ENCODE results near the gene LRFN3. TPM values are rescaled to one million over a fixed set of nuclear protein-coding genes. Genes with fewer than 3 reads are reported as not detected.

The LRFN3 gene
- total and polyA plus RNA-seq, 2 of the 13 experiments (the other 11 are each of a cell fraction or from before 2014, with no cell fraction given): 0.74 to 1.6 TPM

DNA sequence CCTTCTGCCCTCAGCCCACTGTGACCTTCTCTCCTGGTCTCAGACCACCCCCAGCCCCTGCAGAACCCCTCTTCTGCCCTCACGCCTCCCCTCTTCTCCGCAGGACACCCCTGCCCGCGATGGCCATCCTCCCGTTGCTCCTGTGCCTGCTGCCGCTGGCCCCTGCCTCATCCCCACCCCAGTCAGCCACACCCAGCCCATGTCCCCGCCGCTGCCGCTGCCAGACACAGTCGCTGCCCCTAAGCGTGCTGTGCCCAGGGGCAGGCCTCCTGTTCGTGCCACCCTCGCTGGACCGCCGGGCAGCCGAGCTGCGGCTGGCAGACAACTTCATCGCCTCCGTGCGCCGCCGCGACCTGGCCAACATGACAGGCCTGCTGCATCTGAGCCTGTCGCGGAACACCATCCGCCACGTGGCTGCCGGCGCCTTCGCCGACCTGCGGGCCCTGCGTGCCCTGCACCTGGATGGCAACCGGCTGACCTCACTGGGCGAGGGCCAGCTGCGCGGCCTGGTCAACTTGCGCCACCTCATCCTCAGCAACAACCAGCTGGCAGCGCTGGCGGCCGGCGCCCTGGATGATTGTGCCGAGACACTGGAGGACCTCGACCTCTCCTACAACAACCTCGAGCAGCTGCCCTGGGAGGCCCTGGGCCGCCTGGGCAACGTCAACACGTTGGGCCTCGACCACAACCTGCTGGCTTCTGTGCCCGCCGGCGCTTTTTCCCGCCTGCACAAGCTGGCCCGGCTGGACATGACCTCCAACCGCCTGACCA lies 3.3 kb downstream of the LRFN3 start:
- TF ChIP-seq HNRNPL (IDR thresholded peaks at IDR 0.05; ENCODE audit: low read depth, low read length) (0 out of 2 replicates have a peak, but pooled peaks have one; percentile 32), TCF7L2 (IDR thresholded peaks at IDR 0.05; ENCODE audit: low read depth, low read length) (no peak)
- in situ Hi-C loops (cut with HindIII; ENCODE audit: extremely low pct_ligation_motif_present, low pct_unique_long_range_greater_than_20kb): loop anchor here (10.0 kb wide), 1 partner anchor 55 kb away; no protein-coding TSS in a partner anchor
- H3K9me3 ChIP-seq (ENCODE audit: low read length): no peaks in the 10 kb centered on the region
- H3K9ac ChIP-seq (ENCODE audit: insufficient read depth, low read depth, low read length): no peak overlapping the region
- no TSS peak for BruUV-seq (replicated peaks)
- FAIRE-seq: no peak
- intact Hi-C loops (cut with micrococcal nuclease; ENCODE audit: unreplicated experiment): loop anchor here (5.0 kb wide), 1 partner anchor 37 kb away; the partner anchor contains the start of genes HCST and NFKBID
- no peaks in the 10 kb centered on the region; a peak in 1 of 5 replicates for H3K27me3 ChIP-seq (ENCODE audit: control insufficient read depth in 1 of 2, insufficient read depth in 2 of 2, low read length in 2 of 2)
- 97% methylated on average over 26 of the region's 55 CpGs for WGBS (ENCODE audit: low lambda C conversion rate)
- 0 out of 2 replicates have a peak, but pooled peaks cover 8% of the 10 kb centered on the region for H4K20me1 ChIP-seq (ENCODE audit: insufficient read depth, low read length)
- ChIA-PET CTCF (ENCODE audit: low intra/inter-chr PET ratio, low total read pairs) (no interaction called here), POLR2A (no interaction called here)
- no peak for ATAC-seq
- H3K4me3 ChIP-seq (replicated peaks in 1 of 3; ENCODE audit: insufficient read depth in 1 of 3, low read depth in 2 of 3, low read length in 3 of 3): no peak overlapping the region
- H3K27ac ChIP-seq (ENCODE audit: extremely low read length, insufficient read depth, low read length): no peak overlapping the region
- no peak overlapping the region for H3K4me2 ChIP-seq (ENCODE audit: low read depth, low read length)
- no peaks in the 10 kb centered on the region; a peak in 1 of 5 replicates for H3K36me3 ChIP-seq (replicated peaks in 1 of 2; ENCODE audit: control insufficient read depth in 1 of 2, insufficient read depth in 2 of 2, low read length in 2 of 2)
- H3K79me2 ChIP-seq (ENCODE audit: insufficient read depth, low read length): no peaks in the 10 kb centered on the region
- no peak for DNase-seq (ENCODE audit: low spot score)
- no peak overlapping the region for H2AFZ ChIP-seq (ENCODE audit: low read length)
- H3K4me1 ChIP-seq (ENCODE audit: insufficient read depth, low read length): peaks cover 44% of the 10 kb centered on the region

DNA sequence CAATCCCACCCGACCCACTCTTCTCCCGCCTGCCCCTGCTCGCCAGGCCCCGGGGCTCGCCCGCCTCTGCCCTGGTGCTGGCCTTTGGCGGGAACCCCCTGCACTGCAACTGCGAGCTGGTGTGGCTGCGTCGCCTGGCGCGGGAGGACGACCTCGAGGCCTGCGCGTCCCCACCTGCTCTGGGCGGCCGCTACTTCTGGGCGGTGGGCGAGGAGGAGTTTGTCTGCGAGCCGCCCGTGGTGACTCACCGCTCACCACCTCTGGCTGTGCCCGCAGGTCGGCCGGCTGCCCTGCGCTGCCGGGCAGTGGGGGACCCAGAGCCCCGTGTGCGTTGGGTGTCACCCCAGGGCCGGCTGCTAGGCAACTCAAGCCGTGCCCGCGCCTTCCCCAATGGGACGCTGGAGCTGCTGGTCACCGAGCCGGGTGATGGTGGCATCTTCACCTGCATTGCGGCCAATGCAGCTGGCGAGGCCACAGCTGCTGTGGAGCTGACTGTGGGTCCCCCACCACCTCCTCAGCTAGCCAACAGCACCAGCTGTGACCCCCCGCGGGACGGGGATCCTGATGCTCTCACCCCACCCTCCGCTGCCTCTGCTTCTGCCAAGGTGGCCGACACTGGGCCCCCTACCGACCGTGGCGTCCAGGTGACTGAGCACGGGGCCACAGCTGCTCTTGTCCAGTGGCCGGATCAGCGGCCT lies 4.1 kb downstream of the LRFN3 start:
- no peaks in the 10 kb centered on the region for H3K9me3 ChIP-seq (ENCODE audit: low read length)
- intact Hi-C loops (cut with micrococcal nuclease; ENCODE audit: unreplicated experiment): no loop called here
- no peak overlapping the region for H3K4me2 ChIP-seq (ENCODE audit: low read depth, low read length)
- no peak overlapping the region for H2AFZ ChIP-seq (ENCODE audit: low read length)
- in situ Hi-C loops (cut with HindIII; ENCODE audit: extremely low pct_ligation_motif_present, low pct_unique_long_range_greater_than_20kb): no loop called here
- H3K36me3 ChIP-seq (replicated peaks in 1 of 2; ENCODE audit: control insufficient read depth in 1 of 2, insufficient read depth in 2 of 2, low read length in 2 of 2): no peaks in the 10 kb centered on the region; a peak in 1 of 5 replicates
- H3K4me3 ChIP-seq (replicated peaks in 1 of 3; ENCODE audit: insufficient read depth in 1 of 3, low read depth in 2 of 3, low read length in 3 of 3): no peak overlapping the region
- WGBS (ENCODE audit: low lambda C conversion rate): 94% methylated on average over 30 of the region's 51 CpGs
- no peak for DNase-seq (ENCODE audit: low spot score)
- FAIRE-seq: no peak
- BruUV-seq (replicated peaks): no TSS peak
- POLR2A ChIA-PET: no interaction called here
- no peak overlapping the region for H3K27ac ChIP-seq (ENCODE audit: extremely low read length, insufficient read depth, low read length)
- no peaks in the 10 kb centered on the region for H3K79me2 ChIP-seq (ENCODE audit: insufficient read depth, low read length)
- CTCF ChIA-PET (ENCODE audit: low intra/inter-chr PET ratio, low total read pairs): no interaction called here
- peaks cover 38% of the 10 kb centered on the region for H3K4me1 ChIP-seq (ENCODE audit: insufficient read depth, low read length)
- ATAC-seq: no peak
- no peak overlapping the region for H3K9ac ChIP-seq (ENCODE audit: insufficient read depth, low read depth, low read length)
- 0 out of 2 replicates have a peak, but pooled peaks cover 8% of the 10 kb centered on the region for H4K20me1 ChIP-seq (ENCODE audit: insufficient read depth, low read length)
- H3K27me3 ChIP-seq (ENCODE audit: control insufficient read depth in 1 of 2, insufficient read depth in 2 of 2, low read length in 2 of 2): no peaks in the 10 kb centered on the region; a peak in 1 of 5 replicates
- no peak for TF ChIP-seq ZNF121 (CRISPR knock-in tag; IDR thresholded peaks at IDR 0.05)
- TF ChIP-seq GTF3A (CRISPR knock-in tag; conservative IDR thresholded peaks at IDR 0.05): no peak
- no peak for TF ChIP-seq RBM39 (IDR thresholded peaks at IDR 0.05; ENCODE audit: low read depth, low read length, poor library complexity, severe bottlenecking)
- no peak for TF ChIP-seq ZNF556 (CRISPR knock-in tag; IDR thresholded peaks at IDR 0.05; ENCODE audit: borderline replicate concordance)
- TF ChIP-seq HNRNPUL1 (IDR thresholded peaks at IDR 0.05; ENCODE audit: low read depth, low read length): no peak
- TF ChIP-seq HNRNPL (IDR thresholded peaks at IDR 0.05; ENCODE audit: low read depth, low read length): 0 out of 2 replicates have a peak, but pooled peaks have one; percentile 23
- TF ChIP-seq ZNF839 (CRISPR knock-in tag; IDR thresholded peaks at IDR 0.05; ENCODE audit: borderline replicate concordance): no peak
- TF ChIP-seq, protein P1, sequence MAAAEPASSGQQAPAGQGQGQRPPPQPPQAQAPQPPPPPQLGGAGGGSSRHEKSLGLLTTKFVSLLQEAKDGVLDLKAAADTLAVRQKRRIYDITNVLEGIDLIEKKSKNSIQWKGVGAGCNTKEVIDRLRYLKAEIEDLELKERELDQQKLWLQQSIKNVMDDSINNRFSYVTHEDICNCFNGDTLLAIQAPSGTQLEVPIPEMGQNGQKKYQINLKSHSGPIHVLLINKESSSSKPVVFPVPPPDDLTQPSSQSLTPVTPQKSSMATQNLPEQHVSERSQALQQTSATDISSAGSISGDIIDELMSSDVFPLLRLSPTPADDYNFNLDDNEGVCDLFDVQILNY (CRISPR knock-in tag; conservative IDR thresholded peaks at IDR 0.05): no peak

All from HepG2 (cell line).